Kidney epithelial cell (primary cell): ENCODE results near the gene SCGB2B2. TPM values are rescaled to one million over a fixed set of nuclear protein-coding genes. Genes with fewer than 3 reads are reported as not detected.

Experiments
- DNase-seq: peaks from one replicate; pipeline ENCODE4 v3.0.0-alpha.2; 2010; ENCODE audit warnings: low read depth
- H3K27me3 ChIP-seq: 2 replicates; pipeline ENCODE4 v1.6.0; 2011; ENCODE audit warnings: low read length; ENCODE audit not compliant: control insufficient read depth, insufficient read depth
- H3K36me3 ChIP-seq: 2 replicates; pipeline ENCODE4 v1.5.1; 2011; ENCODE audit warnings: low read length; ENCODE audit not compliant: control insufficient read depth, insufficient read depth
- H3K4me3 ChIP-seq: 2 replicates; pipeline ENCODE4 v1.5.1; 2011; ENCODE audit warnings: low read depth, mild to moderate bottlenecking, control low read depth, low read length
- CTCF ChIP-seq: IDR thresholded peaks from 2 replicates; pipeline ENCODE4 v1.5.1; 2011; ENCODE audit warnings: mild to moderate bottlenecking, moderate library complexity, low read length, control low read depth, inconsistent platforms; ENCODE audit not compliant: insufficient read depth, poor library complexity, severe bottlenecking
- total RNA-seq: library from RNA; depleted of rRNA; stranded (reverse); fragments of >200 nt; gene quantifications from 2 replicates; pipeline ENCODE4 v1.2.3, GENCODE V29; 2015

SCGB2B2 gene
- total RNA-seq, 1 donor from 2014 or later = 0.38 TPM

DNA sequence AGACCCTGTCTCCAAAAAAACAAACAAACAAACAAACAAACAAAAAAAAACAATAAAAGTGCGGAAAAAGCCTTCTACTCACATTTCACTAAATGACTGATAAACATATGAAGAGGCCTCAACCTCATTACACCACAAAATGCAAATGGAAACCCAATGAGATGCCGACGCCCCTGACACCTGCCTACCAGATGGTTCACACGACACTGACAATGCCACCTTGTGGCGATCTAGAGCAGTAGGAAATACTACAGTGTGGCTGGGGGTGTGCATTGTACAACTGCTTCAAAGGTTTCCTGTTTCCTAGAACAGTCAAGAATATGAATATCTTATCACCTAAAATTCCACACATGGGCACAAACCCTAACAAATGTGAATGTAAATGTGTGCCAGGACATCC is 14.0 kb downstream of the SCGB2B2 start:
- DNase-seq = no peak
- no peaks in the 10 kb centered on the region for H3K27me3 ChIP-seq
- H3K36me3 ChIP-seq = no peaks in the 10 kb centered on the region
- no peak for TF ChIP-seq CTCF
- H3K4me3 ChIP-seq = no peak overlapping the region

DNA sequence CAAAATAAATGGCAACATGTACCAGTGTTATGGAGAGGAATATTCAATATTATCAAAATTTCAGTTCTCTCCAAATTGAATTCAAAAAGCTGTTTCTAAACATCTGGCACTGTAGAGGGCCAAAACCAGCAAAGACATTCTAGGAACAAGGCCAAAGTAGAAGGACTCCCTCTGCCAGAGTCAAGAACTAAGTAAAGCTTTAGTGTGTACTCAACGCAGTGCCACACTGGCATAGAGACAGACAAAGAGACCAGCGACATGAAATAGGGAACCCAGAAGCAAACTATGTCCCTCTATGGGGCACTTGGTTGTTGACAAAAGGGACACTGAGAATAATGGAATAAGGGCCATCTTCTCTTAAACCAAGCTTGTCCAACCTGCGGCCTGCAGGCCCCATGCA is 15.6 kb downstream of the SCGB2B2 start:
- no peaks in the 10 kb centered on the region for H3K27me3 ChIP-seq
- no peak overlapping the region for H3K4me3 ChIP-seq
- no peak for DNase-seq
- TF ChIP-seq CTCF = no peak
- H3K36me3 ChIP-seq = no peaks in the 10 kb centered on the region

DNA sequence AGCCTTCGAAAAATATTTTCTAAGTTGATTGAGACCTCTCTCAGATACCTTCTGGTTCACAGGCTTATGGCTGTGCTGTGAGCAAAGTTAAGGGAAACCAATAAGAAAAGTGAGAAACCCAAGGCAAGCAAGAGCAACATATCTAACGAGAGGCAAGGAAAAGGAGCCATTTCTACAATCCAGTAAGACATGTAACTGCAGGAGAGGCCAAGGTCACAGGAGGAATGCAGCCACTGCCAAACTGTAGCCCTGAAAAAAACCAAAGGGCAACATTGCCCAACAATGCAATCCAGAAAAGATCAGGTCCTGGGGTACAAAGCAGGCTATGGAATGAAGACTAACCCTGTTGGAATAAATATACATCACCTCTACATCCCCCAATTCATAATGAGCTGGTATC is 21.3 kb downstream of the SCGB2B2 start:
- H3K4me3 ChIP-seq = no peak overlapping the region
- TF ChIP-seq CTCF = no peak
- H3K27me3 ChIP-seq = no peaks in the 10 kb centered on the region
- H3K36me3 ChIP-seq = no peaks in the 10 kb centered on the region
- no peak for DNase-seq

DNA sequence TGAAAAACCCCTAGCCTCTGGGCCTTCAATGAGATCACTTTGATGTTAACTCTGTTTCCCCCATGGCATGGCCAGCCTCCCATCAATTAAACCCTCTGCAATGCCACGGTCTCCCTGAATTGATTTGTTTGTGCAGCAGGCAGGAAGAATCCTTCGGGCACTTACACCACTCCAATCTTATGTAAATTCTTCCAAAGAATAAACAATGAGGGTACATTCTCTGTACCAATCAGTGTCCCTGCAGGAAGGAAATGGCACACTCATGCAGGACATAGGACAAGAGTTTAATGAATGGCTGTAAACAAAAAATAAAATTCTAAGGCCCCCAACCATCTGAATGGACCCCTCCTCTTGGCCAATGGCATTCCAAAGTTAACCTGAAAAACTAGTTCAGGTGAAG is 22.2 kb downstream of the SCGB2B2 start:
- no peak for DNase-seq
- no peak for TF ChIP-seq CTCF
- H3K4me3 ChIP-seq = no peak overlapping the region
- H3K27me3 ChIP-seq = no peaks in the 10 kb centered on the region
- no peaks in the 10 kb centered on the region for H3K36me3 ChIP-seq

DNA sequence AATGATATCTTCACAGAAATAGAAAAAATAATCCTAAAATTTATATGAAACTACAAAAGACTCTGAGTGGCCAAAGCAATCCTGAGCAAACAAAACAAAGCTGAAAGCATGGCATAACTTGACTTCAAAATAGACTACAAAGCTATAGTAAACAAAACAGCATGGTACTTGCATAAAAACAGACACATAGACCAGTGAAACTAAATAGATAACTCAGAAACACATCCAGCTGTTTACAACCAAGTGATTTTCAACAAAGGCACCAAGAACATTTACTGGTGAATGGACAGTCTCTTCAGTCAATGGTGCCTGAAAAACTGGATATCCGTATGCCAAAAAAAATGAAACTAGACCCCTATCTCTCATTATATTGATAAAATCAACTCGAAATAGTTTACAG is 25.2 kb downstream of the SCGB2B2 start:
- no peak for TF ChIP-seq CTCF
- no peak for DNase-seq
- Histone ChIP-seq H3K27me3 (no peaks in the 10 kb centered on the region), H3K4me3 (no peak overlapping the region), H3K36me3 (no peaks in the 10 kb centered on the region)

- Histone ChIP-seq H3K27me3 (no peaks in the 10 kb centered on the region), H3K36me3 (no peaks in the 10 kb centered on the region), H3K4me3 (no peak overlapping the region)
- TF ChIP-seq CTCF = no peak
- DNase-seq = no peak
Observed at GRCh38 chr19:34649886-34650543, 26.9 kb downstream of the SCGB2B2 start.
